HCT116 (cell line): ENCODE measurements around the gene HOXB2. TPM values are rescaled to one million over a fixed set of nuclear protein-coding genes. Genes with fewer than 3 reads are reported as not detected.

Source experiments
- ATAC-seq: fragments of 200-7000 bp; cut with Tn5 transposase; 2 replicates; pipeline ENCODE4 v1.9.1; 2020; ENCODE audit warnings: mild to moderate bottlenecking, moderate library complexity
- BruUV-seq: library from RNA; stranded (reverse); fragments of 400-500 nt; replicated peaks from 2 replicates; lab custom pipeline; 2021; lab: Mats Ljungman, UMichigan
- CTCF ChIA-PET: fragments of 300-600 bp; sonication (Branson Sonifier 250); formaldehyde crosslinking; loops from one replicate; lab custom pipeline; 2021; ENCODE audit warnings: antibody characterized with exemption; lab: Charles Lee
- POLR2A ChIA-PET: fragments of 300-600, 350-600 bp; sonication (Branson Sonifier 250); formaldehyde crosslinking; loops from one replicate; lab custom pipeline; 2021; ENCODE audit warnings: antibody characterized with exemption; lab: Charles Lee
- RAD21 ChIA-PET, 2 experiments: fragments of 300-600 bp; sonication (Branson Sonifier 250); formaldehyde crosslinking; loops; one replicate each; lab custom pipeline; 2023; ENCODE audit warnings: low total read pairs in 2 of 2; ENCODE audit not compliant: uncharacterized antibody in 2 of 2, unreplicated experiment in 2 of 2, low non-redundant PET in 1 of 2; lab: Charles Lee
- DNase-seq: peaks from one replicate; pipeline ENCODE4 v3.0.0-alpha.2; 2010; ENCODE audit warnings: low read depth, low spot score
- H2AFZ ChIP-seq: fragments of 200-600 bp; shearing (Covaris generic), sonication (generic); 2 replicates; pipeline ENCODE4 v1.6.1; 2017; ENCODE audit warnings: low read depth, mixed run types, mixed read lengths, antibody characterized with exemption, low read length; ENCODE audit not compliant: poor library complexity, severe bottlenecking
- H3K27ac ChIP-seq: 2 replicates; pipeline ENCODE4 v1.5.1; 2012; ENCODE audit warnings: low read depth, low read length
- H3K27me3 ChIP-seq: fragments of 200-600 bp; sonication (generic); 2 replicates; pipeline ENCODE4 v1.6.1; 2016; ENCODE audit warnings: mixed run types, low read length, mixed read lengths; ENCODE audit not compliant: insufficient read depth
- H3K36me3 ChIP-seq, 2 experiments: fragments of 200-500 bp in 1 of 2; fragments of 200-600 bp in 1 of 2; sonication (Bioruptor generic) in 1 of 2; sonication (generic) in 1 of 2; 2 replicates each; pipeline versions ENCODE4 v1.5.1 to v1.6.1; 2014 to 2016; ENCODE audit warnings: low read length in 2 of 2, inconsistent platforms in 1 of 2, mixed read lengths in 1 of 2, mixed run types in 1 of 2; ENCODE audit not compliant: insufficient read depth in 2 of 2, control insufficient read depth in 1 of 2
- H3K4me1 ChIP-seq, 2 experiments: fragments of 200-600 bp in 1 of 2; sonication (generic) in 1 of 2; 2 replicates each; pipeline versions ENCODE4 v1.5.1 to v1.6.1; 2012 to 2017; ENCODE audit warnings: low read length in 2 of 2, inconsistent platforms in 1 of 2, mild to moderate bottlenecking in 1 of 2, mixed read lengths in 1 of 2, mixed run types in 1 of 2, moderate library complexity in 1 of 2; ENCODE audit not compliant: insufficient read depth in 2 of 2, control insufficient read depth in 1 of 2
- H3K4me2 ChIP-seq: fragments of 200-600 bp; sonication (generic); 2 replicates; pipeline ENCODE4 v1.6.1; 2017; ENCODE audit warnings: mixed run types, low read length, mixed read lengths
- H3K4me3 ChIP-seq, 2 experiments: fragments of 200-600 bp in 1 of 2; sonication (generic) in 1 of 2; replicated peaks in 1 of 2; 2 replicates each; pipeline ENCODE4 v1.5.1; 2011 to 2016; ENCODE audit warnings: low read length in 2 of 2, control low read depth in 1 of 2, low read depth in 1 of 2, mild to moderate bottlenecking in 1 of 2, mixed read lengths in 1 of 2, mixed run types in 1 of 2
- H3K79me2 ChIP-seq: fragments of 200-600 bp; sonication (generic); 2 replicates; pipeline ENCODE4 v1.6.1; 2017; ENCODE audit warnings: mild to moderate bottlenecking, mixed run types, low read length, moderate library complexity, mixed read lengths; ENCODE audit not compliant: insufficient read depth
- H3K9ac ChIP-seq: fragments of 200-600 bp; sonication (generic); 2 replicates; pipeline ENCODE4 v1.6.1; 2016; ENCODE audit warnings: low read length, mixed read lengths
- H3K9me2 ChIP-seq: fragments of 200-600 bp; sonication (generic), shearing (Covaris generic); 2 replicates; pipeline ENCODE4 v1.6.1; 2017; ENCODE audit warnings: mixed run types, mild to moderate bottlenecking, moderate library complexity; ENCODE audit not compliant: insufficient read depth
- H3K9me3 ChIP-seq, 2 experiments: fragments of 200-500 bp in 1 of 2; fragments of 200-600 bp in 1 of 2; sonication (Bioruptor generic) in 1 of 2; sonication (generic) in 1 of 2; 2 replicates each; pipeline ENCODE4 v1.6.1; 2014 to 2017; ENCODE audit warnings: low read length in 2 of 2, mixed read lengths in 2 of 2, inconsistent platforms in 1 of 2, low read depth in 1 of 2, mild to moderate bottlenecking in 1 of 2, mixed run types in 1 of 2, moderate library complexity in 1 of 2; ENCODE audit not compliant: control insufficient read depth in 1 of 2, insufficient read depth in 1 of 2
- H4K20me1 ChIP-seq: fragments of 200-600 bp; sonication (generic), shearing (Covaris generic); 2 replicates; pipeline ENCODE4 v1.6.1; 2017; ENCODE audit warnings: mixed run types, mild to moderate bottlenecking, moderate library complexity; ENCODE audit not compliant: insufficient read depth
- CEBPB ChIP-seq: IDR thresholded peaks from 2 replicates; pipeline ENCODE4 v1.6.1; 2012; ENCODE audit warnings: low read depth
- EGR1 ChIP-seq: IDR thresholded peaks from 2 replicates; pipeline ENCODE4 v1.6.1; 2012; ENCODE audit warnings: low read depth
- EZH2phosphoT487 ChIP-seq: fragments of 200-600 bp; IDR thresholded peaks from 2 replicates; pipeline ENCODE4 v1.6.1; 2018; ENCODE audit warnings: antibody characterized with exemption, borderline replicate concordance
- JUND ChIP-seq: IDR thresholded peaks from 2 replicates; pipeline ENCODE4 v1.6.1; 2012
- POLR2A ChIP-seq: IDR thresholded peaks from 2 replicates; pipeline ENCODE4 v1.7.0; 2011; ENCODE audit warnings: borderline replicate concordance; ENCODE audit not compliant: insufficient read depth, insufficient read length; ENCODE audit errors: extremely low read depth
- ZNF274 ChIP-seq: fragments of 200-500 bp; sonication (Bioruptor generic); IDR thresholded peaks from 2 replicates; pipeline ENCODE4 v1.6.1; 2014; ENCODE audit warnings: mild to moderate bottlenecking, low read depth, low read length, inconsistent platforms
- intact Hi-C: fragments of 100-400 bp; cut with micrococcal nuclease; formaldehyde crosslinking; loops from 2 replicates; pipeline ENCODE4 v1.10.0; 2022
- total RNA-seq: library from RNA; stranded (reverse); gene quantifications from one replicate; pipeline ENCODE4 v1.2.1, GENCODE V29; 2021; ENCODE audit not compliant: unreplicated experiment
- TF ChIP-seq, protein P1 (sequence below): IDR thresholded peaks from 2 replicates; pipeline ENCODE4 v1.6.1; 2012
- TF ChIP-seq, protein P2 (sequence below), 3 experiments: fragments of 200-600 bp in 1 of 3; sonication (generic) in 1 of 3; IDR thresholded peaks in 2 of 3; conservative IDR thresholded peaks in 1 of 3; 2 replicates each; pipeline ENCODE4 v1.5.1; 2012 to 2017; ENCODE audit warnings: low read depth in 2 of 3, low read length in 2 of 3, antibody characterized with exemption in 1 of 3, borderline replicate concordance in 1 of 3, control low read depth in 1 of 3, mild to moderate bottlenecking in 1 of 3, mixed read lengths in 1 of 3, mixed run types in 1 of 3, moderate library complexity in 1 of 3; ENCODE audit not compliant: insufficient read depth in 1 of 3
- TF ChIP-seq, protein P3 (sequence below): IDR thresholded peaks from 2 replicates; pipeline ENCODE4 v1.6.1; 2012

The HOXB2 gene
- total RNA-seq, 1 experiment from 2014 or later: 2.0 TPM

DNA sequence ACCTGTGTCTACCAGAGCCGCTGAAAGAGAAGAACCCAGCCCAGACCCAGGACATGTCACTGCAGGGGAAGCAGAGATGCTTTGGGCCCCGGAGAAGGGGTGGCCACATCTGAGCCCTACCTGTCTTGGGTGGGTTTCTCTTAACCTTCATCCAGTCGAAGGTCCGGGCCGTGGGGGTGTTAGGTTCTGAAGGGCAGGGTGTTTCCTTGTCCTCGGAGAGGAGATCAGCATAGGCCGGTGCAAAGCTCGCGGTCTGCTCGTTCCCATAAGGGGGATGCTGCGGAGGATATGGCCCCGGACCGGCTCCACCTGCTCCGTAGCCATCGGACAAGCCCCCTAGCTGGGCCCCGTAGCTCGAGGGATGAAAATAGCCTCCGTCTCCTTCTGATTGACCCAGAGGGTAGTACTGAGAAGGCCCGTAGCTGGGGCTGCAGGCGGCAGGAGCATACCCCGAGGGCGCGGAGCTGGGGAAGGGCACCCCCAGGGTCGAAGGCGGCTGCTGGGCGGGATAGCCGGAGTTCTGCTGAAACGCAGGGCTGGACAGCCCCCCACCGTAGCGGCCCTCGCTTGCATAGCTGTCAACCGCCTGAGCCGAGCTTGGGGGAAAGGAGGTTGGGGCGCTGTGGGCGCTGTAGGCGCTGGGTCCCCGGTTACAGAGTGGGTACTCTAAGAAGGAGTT is 14.6 kb downstream of the HOXB2 start:
- no TSS peak for BruUV-seq
- no peak for DNase-seq

More for the DNA sequence above, 14.6 kb downstream of the HOXB2 start:
- no peak overlapping the region for H3K27ac ChIP-seq
- no peaks in the 10 kb centered on the region for H4K20me1 ChIP-seq
- POLR2A ChIA-PET: no interaction called here
- RAD21 ChIA-PET: no interaction called here
- H3K9ac ChIP-seq: no peak overlapping the region
- no peaks in the 10 kb centered on the region for H3K9me3 ChIP-seq
- TF ChIP-seq, protein P1, sequence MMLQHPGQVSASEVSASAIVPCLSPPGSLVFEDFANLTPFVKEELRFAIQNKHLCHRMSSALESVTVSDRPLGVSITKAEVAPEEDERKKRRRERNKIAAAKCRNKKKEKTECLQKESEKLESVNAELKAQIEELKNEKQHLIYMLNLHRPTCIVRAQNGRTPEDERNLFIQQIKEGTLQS: no peak
- TF ChIP-seq CEBPB (no peak), POLR2A (no peak), JUND (no peak), EZH2phosphoT487 (no peak), EGR1 (no peak), ZNF274 (no peak)
- TF ChIP-seq, protein P2, sequence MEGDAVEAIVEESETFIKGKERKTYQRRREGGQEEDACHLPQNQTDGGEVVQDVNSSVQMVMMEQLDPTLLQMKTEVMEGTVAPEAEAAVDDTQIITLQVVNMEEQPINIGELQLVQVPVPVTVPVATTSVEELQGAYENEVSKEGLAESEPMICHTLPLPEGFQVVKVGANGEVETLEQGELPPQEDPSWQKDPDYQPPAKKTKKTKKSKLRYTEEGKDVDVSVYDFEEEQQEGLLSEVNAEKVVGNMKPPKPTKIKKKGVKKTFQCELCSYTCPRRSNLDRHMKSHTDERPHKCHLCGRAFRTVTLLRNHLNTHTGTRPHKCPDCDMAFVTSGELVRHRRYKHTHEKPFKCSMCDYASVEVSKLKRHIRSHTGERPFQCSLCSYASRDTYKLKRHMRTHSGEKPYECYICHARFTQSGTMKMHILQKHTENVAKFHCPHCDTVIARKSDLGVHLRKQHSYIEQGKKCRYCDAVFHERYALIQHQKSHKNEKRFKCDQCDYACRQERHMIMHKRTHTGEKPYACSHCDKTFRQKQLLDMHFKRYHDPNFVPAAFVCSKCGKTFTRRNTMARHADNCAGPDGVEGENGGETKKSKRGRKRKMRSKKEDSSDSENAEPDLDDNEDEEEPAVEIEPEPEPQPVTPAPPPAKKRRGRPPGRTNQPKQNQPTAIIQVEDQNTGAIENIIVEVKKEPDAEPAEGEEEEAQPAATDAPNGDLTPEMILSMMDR (IDR thresholded peaks at IDR 0.05 in 2 of 3, conservative IDR thresholded peaks at IDR 0.05 in 1 of 3; ENCODE audit: borderline replicate concordance in 1 of 3, insufficient read depth in 1 of 3, low read depth in 2 of 3, low read length in 2 of 3): no peak
- TF ChIP-seq, protein P3, sequence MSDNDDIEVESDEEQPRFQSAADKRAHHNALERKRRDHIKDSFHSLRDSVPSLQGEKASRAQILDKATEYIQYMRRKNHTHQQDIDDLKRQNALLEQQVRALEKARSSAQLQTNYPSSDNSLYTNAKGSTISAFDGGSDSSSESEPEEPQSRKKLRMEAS: no peak
- intact Hi-C loops: no loop called here
- H3K9me2 ChIP-seq: no peaks in the 10 kb centered on the region
- CTCF ChIA-PET: no interaction called here
- peaks cover 0 to 7% of the 10 kb centered on the region in 2 experiments; a peak in 2 of 4 replicates for H3K4me1 ChIP-seq
- H3K27me3 ChIP-seq: no peaks in the 10 kb centered on the region
- no peak overlapping the region for H3K4me2 ChIP-seq
- no peak overlapping the region for H2AFZ ChIP-seq
- ATAC-seq: no peak
- H3K36me3 ChIP-seq: no peaks in the 10 kb centered on the region
- H3K79me2 ChIP-seq: no peaks in the 10 kb centered on the region
- no peak overlapping the region for H3K4me3 ChIP-seq
